Measurements from ENCODE around the gene FXYD7. TPM values are rescaled to one million over a fixed set of nuclear protein-coding genes. Genes with fewer than 3 reads are reported as not detected.

Gene FXYD7
- total and polyA plus RNA-seq, 2 donors (not counting 1 experiment from before 2014, with no cell fraction given), result not detected

- Histone ChIP-seq H3K36me3 (ENCODE audit: control insufficient read depth, insufficient read depth, low read length) (no peaks in the 10 kb centered on the region), H3K4me1 (ENCODE audit: control insufficient read depth, extremely low read depth, insufficient read depth, low read length) (peaks cover 2% of the 10 kb centered on the region)
- no peak for TF ChIP-seq EZH2 (IDR thresholded peaks at IDR 0.05; ENCODE audit: low read length, missing control alignments)
- TF ChIP-seq, protein P1, sequence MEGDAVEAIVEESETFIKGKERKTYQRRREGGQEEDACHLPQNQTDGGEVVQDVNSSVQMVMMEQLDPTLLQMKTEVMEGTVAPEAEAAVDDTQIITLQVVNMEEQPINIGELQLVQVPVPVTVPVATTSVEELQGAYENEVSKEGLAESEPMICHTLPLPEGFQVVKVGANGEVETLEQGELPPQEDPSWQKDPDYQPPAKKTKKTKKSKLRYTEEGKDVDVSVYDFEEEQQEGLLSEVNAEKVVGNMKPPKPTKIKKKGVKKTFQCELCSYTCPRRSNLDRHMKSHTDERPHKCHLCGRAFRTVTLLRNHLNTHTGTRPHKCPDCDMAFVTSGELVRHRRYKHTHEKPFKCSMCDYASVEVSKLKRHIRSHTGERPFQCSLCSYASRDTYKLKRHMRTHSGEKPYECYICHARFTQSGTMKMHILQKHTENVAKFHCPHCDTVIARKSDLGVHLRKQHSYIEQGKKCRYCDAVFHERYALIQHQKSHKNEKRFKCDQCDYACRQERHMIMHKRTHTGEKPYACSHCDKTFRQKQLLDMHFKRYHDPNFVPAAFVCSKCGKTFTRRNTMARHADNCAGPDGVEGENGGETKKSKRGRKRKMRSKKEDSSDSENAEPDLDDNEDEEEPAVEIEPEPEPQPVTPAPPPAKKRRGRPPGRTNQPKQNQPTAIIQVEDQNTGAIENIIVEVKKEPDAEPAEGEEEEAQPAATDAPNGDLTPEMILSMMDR (conservative IDR thresholded peaks at IDR 0.05 in 1 of 2, IDR thresholded peaks at IDR 0.05 in 1 of 2; ENCODE audit: low read depth in 1 of 2, low read length in 2 of 2), result no peak
Measured at GRCh38 chr19:35174226-35174625, 31.2 kb downstream of the FXYD7 start.

GRCh38 chr19:35176181-35176570, 33.1 kb downstream of the FXYD7 start:
- no peak overlapping the region for H3K27ac ChIP-seq (ENCODE audit: insufficient read depth, low read length)
- H4K20me1 ChIP-seq (ENCODE audit: control insufficient read depth, extremely low read depth, insufficient read depth, low read length), result no peaks in the 10 kb centered on the region
- no peaks in the 10 kb centered on the region for H3K9me3 ChIP-seq (ENCODE audit: control insufficient read depth, insufficient read depth, low read depth, low read length)
- H3K9ac ChIP-seq (ENCODE audit: insufficient read depth, low read length), result no peak overlapping the region
- no peak for DNase-seq (ENCODE audit: low read depth in 2 of 2)
- TF ChIP-seq EZH2 (IDR thresholded peaks at IDR 0.05; ENCODE audit: low read length, missing control alignments), result no peak
- TF ChIP-seq, protein P1 (conservative IDR thresholded peaks at IDR 0.05 in 1 of 2, IDR thresholded peaks at IDR 0.05 in 1 of 2; ENCODE audit: low read depth in 1 of 2, low read length in 2 of 2), result no peak
- no peaks in the 10 kb centered on the region for H3K79me2 ChIP-seq (ENCODE audit: control insufficient read depth, insufficient read depth, low read length)
- H3K4me3 ChIP-seq (replicated peaks in 1 of 4; ENCODE audit: control extremely low read depth in 1 of 4, insufficient read depth in 1 of 4, low read depth in 3 of 4, low read length in 4 of 4), result no peak overlapping the region
- H3K27me3 ChIP-seq (ENCODE audit: control insufficient read depth, insufficient read depth, low read length), result no peaks in the 10 kb centered on the region
- H3K4me1 ChIP-seq (ENCODE audit: control insufficient read depth, extremely low read depth, insufficient read depth, low read length), result peaks cover 2% of the 10 kb centered on the region
- no peak overlapping the region for H2AFZ ChIP-seq (ENCODE audit: low read length)
- no peak overlapping the region for H3K4me2 ChIP-seq (ENCODE audit: extremely low read depth, insufficient read depth, low read length)
- no peaks in the 10 kb centered on the region for H3K36me3 ChIP-seq (ENCODE audit: control insufficient read depth, insufficient read depth, low read length)

More at GRCh38 chr19:35174226-35174625, 31.2 kb downstream of the FXYD7 start:
- Histone ChIP-seq H4K20me1 (ENCODE audit: control insufficient read depth, extremely low read depth, insufficient read depth, low read length) (no peaks in the 10 kb centered on the region), H3K4me2 (ENCODE audit: extremely low read depth, insufficient read depth, low read length) (no peak overlapping the region), H3K27me3 (ENCODE audit: control insufficient read depth, insufficient read depth, low read length) (no peaks in the 10 kb centered on the region), H3K27ac (ENCODE audit: insufficient read depth, low read length) (no peak overlapping the region), H3K9ac (ENCODE audit: insufficient read depth, low read length) (no peak overlapping the region), H3K9me3 (ENCODE audit: control insufficient read depth, insufficient read depth, low read depth, low read length) (no peaks in the 10 kb centered on the region), H3K4me3 (replicated peaks in 1 of 4; ENCODE audit: control extremely low read depth in 1 of 4, insufficient read depth in 1 of 4, low read depth in 3 of 4, low read length in 4 of 4) (no peak overlapping the region), H2AFZ (ENCODE audit: low read length) (no peak overlapping the region), H3K79me2 (ENCODE audit: control insufficient read depth, insufficient read depth, low read length) (no peaks in the 10 kb centered on the region)
- DNase-seq (ENCODE audit: low read depth in 2 of 2), result no peak

- no peak for DNase-seq (ENCODE audit: low read depth in 2 of 2)
- Histone ChIP-seq H3K9me3 (ENCODE audit: control insufficient read depth, insufficient read depth, low read depth, low read length) (no peaks in the 10 kb centered on the region), H3K4me2 (ENCODE audit: extremely low read depth, insufficient read depth, low read length) (no peak overlapping the region), H3K4me1 (ENCODE audit: control insufficient read depth, extremely low read depth, insufficient read depth, low read length) (peaks cover 2% of the 10 kb centered on the region), H4K20me1 (ENCODE audit: control insufficient read depth, extremely low read depth, insufficient read depth, low read length) (no peaks in the 10 kb centered on the region), H3K79me2 (ENCODE audit: control insufficient read depth, insufficient read depth, low read length) (no peaks in the 10 kb centered on the region), H3K27ac (ENCODE audit: insufficient read depth, low read length) (no peak overlapping the region), H2AFZ (ENCODE audit: low read length) (no peak overlapping the region), H3K4me3 (replicated peaks in 1 of 4; ENCODE audit: control extremely low read depth in 1 of 4, insufficient read depth in 1 of 4, low read depth in 3 of 4, low read length in 4 of 4) (no peak overlapping the region), H3K27me3 (ENCODE audit: control insufficient read depth, insufficient read depth, low read length) (no peaks in the 10 kb centered on the region), H3K36me3 (ENCODE audit: control insufficient read depth, insufficient read depth, low read length) (no peaks in the 10 kb centered on the region), H3K9ac (ENCODE audit: insufficient read depth, low read length) (no peak overlapping the region)
- TF ChIP-seq EZH2 (IDR thresholded peaks at IDR 0.05; ENCODE audit: low read length, missing control alignments), result no peak
- TF ChIP-seq, protein P1 (conservative IDR thresholded peaks at IDR 0.05 in 1 of 2, IDR thresholded peaks at IDR 0.05 in 1 of 2; ENCODE audit: low read depth in 1 of 2, low read length in 2 of 2), result no peak
Measured at GRCh38 chr19:35177377-35178274, 34.6 kb downstream of the FXYD7 start.

Data from fibroblast of lung (primary cell).